PFSK-1 (cell line): ENCODE data around the gene SEPHS2.

Experiments
- POLR2AphosphoS5 ChIP-seq: IDR thresholded peaks from 2 replicates; pipeline ENCODE4 v1.6.1; 2012; ENCODE audit warnings: low read depth, mild to moderate bottlenecking, control low read depth, low read length, moderate library complexity
- SIN3A ChIP-seq: IDR thresholded peaks from 2 replicates; pipeline ENCODE4 v1.6.1; 2012; ENCODE audit warnings: mild to moderate bottlenecking, low read length, moderate library complexity, borderline replicate concordance; ENCODE audit not compliant: insufficient read depth
- TF ChIP-seq, protein P1 (sequence below), 2 experiments: IDR thresholded peaks; 2 replicates each; pipeline versions ENCODE4 v1.6.1 to v1.8.0; 2011 to 2012; ENCODE audit warnings: low read depth in 2 of 2, low read length in 2 of 2, control low read depth in 1 of 2, inconsistent platforms in 1 of 2, mild to moderate bottlenecking in 1 of 2, moderate library complexity in 1 of 2; ENCODE audit not compliant: insufficient read depth in 1 of 2

GRCh38 chr16:30418350-30419181 lies 27.1 kb downstream of the SEPHS2 start:
- no peak for TF ChIP-seq POLR2AphosphoS5
- TF ChIP-seq SIN3A = no peak
- TF ChIP-seq, protein P1, sequence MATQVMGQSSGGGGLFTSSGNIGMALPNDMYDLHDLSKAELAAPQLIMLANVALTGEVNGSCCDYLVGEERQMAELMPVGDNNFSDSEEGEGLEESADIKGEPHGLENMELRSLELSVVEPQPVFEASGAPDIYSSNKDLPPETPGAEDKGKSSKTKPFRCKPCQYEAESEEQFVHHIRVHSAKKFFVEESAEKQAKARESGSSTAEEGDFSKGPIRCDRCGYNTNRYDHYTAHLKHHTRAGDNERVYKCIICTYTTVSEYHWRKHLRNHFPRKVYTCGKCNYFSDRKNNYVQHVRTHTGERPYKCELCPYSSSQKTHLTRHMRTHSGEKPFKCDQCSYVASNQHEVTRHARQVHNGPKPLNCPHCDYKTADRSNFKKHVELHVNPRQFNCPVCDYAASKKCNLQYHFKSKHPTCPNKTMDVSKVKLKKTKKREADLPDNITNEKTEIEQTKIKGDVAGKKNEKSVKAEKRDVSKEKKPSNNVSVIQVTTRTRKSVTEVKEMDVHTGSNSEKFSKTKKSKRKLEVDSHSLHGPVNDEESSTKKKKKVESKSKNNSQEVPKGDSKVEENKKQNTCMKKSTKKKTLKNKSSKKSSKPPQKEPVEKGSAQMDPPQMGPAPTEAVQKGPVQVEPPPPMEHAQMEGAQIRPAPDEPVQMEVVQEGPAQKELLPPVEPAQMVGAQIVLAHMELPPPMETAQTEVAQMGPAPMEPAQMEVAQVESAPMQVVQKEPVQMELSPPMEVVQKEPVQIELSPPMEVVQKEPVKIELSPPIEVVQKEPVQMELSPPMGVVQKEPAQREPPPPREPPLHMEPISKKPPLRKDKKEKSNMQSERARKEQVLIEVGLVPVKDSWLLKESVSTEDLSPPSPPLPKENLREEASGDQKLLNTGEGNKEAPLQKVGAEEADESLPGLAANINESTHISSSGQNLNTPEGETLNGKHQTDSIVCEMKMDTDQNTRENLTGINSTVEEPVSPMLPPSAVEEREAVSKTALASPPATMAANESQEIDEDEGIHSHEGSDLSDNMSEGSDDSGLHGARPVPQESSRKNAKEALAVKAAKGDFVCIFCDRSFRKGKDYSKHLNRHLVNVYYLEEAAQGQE (IDR thresholded peaks at IDR 0.05; ENCODE audit: insufficient read depth in 1 of 2, low read depth in 2 of 2, low read length in 2 of 2) = no peak
